Gastrocnemius medialis (tissue), 4 donors: Measurements from ENCODE around the gene ERVMER34-1. TPM values are rescaled to one million over a fixed set of nuclear protein-coding genes. Genes with fewer than 3 reads are reported as not detected.

Source experiments
- ATAC-seq, 2 donors: fragments of 150-250 bp; one replicate each; pipeline ENCODE4 v1.9.1; 2016
- DNase-seq, 2 donors: peaks; one replicate each; pipeline ENCODE4 v3.0.0-alpha.2; 2019
- H3K27ac ChIP-seq, 4 donors: fragments of 200-600 bp; sonication (generic); 1 replicate in 1 of 4; 2 replicates in 3 of 4; pipeline ENCODE4 v1.5.1; 2016 to 2018; ENCODE audit warnings: mild to moderate bottlenecking in 2 of 4, moderate library complexity in 1 of 4
- H3K27me3 ChIP-seq, 3 donors: fragments of 200-600 bp; sonication (generic) in 2 of 3; 1 replicate in 1 of 3; 2 replicates in 2 of 3; pipeline versions ENCODE4 v1.5.1 to v1.6.0; 2016 to 2019; ENCODE audit warnings: mild to moderate bottlenecking in 1 of 3, moderate library complexity in 1 of 3
- H3K36me3 ChIP-seq, 2 donors: fragments of 200-600 bp; sonication (generic) in 1 of 2; one replicate each; pipeline ENCODE4 v1.5.1; 2017 to 2018
- H3K4me1 ChIP-seq, 2 donors: fragments of 200-600 bp; sonication (generic) in 1 of 2; one replicate each; pipeline ENCODE4 v1.5.1; 2016 to 2017; ENCODE audit warnings: mild to moderate bottlenecking in 2 of 2
- H3K4me3 ChIP-seq, 4 donors: fragments of 200-600 bp; sonication (generic) in 3 of 4; 1 replicate in 1 of 4; 2 replicates in 3 of 4; pipeline ENCODE4 v1.5.1; 2016 to 2019; ENCODE audit warnings: mild to moderate bottlenecking in 2 of 4
- H3K9me3 ChIP-seq, 3 donors: fragments of 200-600 bp; sonication (generic) in 2 of 3; 1 replicate in 1 of 3; 2 replicates in 2 of 3; pipeline ENCODE4 v1.5.1; 2016 to 2019
- POLR2A ChIP-seq, 2 donors: fragments of 450-650 bp; IDR thresholded peaks; one replicate each; pipeline ENCODE4 v1.6.1; 2017; ENCODE audit warnings: antibody characterized with exemption in 2 of 2, mild to moderate bottlenecking in 2 of 2, moderate library complexity in 2 of 2
- in situ Hi-C, 4 donors: fragments of 200-750 bp; cut with MboI; loops; one replicate each; pipeline versions ENCODE4 v1.15.0 to v1.8.0; 2017; ENCODE audit warnings: low sequenced_read_pairs in 4 of 4
- intact Hi-C: fragments of 100-400 bp; cut with DNase I; formaldehyde crosslinking; loops from one replicate; pipeline ENCODE4 v1.15.1; 2023; ENCODE audit warnings: low total_unique reads
- total RNA-seq, 4 donors: library from RNA; depleted of rRNA; stranded (reverse); fragments of >200 nt; gene quantifications; one replicate each; pipeline versions ENCODE4 v1.1.0 to v1.2.3, GENCODE V29; 2016
- TF ChIP-seq, protein P1 (sequence below), 5 experiments: fragments of 450-650 bp in 3 of 5; fragments of 200-600 bp in 2 of 5; sonication (generic) in 2 of 5; IDR thresholded peaks in 4 of 5; conservative IDR thresholded peaks in 1 of 5; 1 replicate in 4 of 5; 2 replicates in 1 of 5; pipeline ENCODE4 v1.5.1; 2016 to 2019; ENCODE audit warnings: antibody characterized with exemption in 5 of 5, mild to moderate bottlenecking in 3 of 5, moderate library complexity in 3 of 5

Gene ERVMER34-1
- total RNA-seq, 4 donors from 2014 or later: not detected

DNA sequence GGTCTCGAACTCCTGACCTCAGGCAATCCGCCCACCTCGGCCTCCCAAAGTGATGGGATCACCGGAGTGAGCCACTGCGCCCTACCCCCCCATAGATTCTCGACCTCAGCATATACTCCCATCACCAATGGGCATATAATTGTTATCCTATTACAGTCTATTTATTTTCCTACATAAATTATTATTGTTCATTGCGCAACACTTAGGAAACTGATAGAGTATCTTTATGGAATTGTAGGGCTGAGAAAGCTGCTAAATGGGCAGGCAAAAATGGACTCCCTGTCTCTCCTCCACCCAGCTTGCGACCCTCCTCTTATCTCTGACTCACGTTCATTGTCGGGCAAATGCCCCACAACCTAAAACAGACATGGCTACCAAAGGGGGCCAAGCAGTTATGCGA is 1.0 kb downstream of the ERVMER34-1 start:
- TF ChIP-seq, protein P1, sequence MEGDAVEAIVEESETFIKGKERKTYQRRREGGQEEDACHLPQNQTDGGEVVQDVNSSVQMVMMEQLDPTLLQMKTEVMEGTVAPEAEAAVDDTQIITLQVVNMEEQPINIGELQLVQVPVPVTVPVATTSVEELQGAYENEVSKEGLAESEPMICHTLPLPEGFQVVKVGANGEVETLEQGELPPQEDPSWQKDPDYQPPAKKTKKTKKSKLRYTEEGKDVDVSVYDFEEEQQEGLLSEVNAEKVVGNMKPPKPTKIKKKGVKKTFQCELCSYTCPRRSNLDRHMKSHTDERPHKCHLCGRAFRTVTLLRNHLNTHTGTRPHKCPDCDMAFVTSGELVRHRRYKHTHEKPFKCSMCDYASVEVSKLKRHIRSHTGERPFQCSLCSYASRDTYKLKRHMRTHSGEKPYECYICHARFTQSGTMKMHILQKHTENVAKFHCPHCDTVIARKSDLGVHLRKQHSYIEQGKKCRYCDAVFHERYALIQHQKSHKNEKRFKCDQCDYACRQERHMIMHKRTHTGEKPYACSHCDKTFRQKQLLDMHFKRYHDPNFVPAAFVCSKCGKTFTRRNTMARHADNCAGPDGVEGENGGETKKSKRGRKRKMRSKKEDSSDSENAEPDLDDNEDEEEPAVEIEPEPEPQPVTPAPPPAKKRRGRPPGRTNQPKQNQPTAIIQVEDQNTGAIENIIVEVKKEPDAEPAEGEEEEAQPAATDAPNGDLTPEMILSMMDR (IDR thresholded peaks at IDR 0.05 in 4 of 5, conservative IDR thresholded peaks at IDR 0.05 in 1 of 5): no peak
- no peak for TF ChIP-seq POLR2A (IDR thresholded peaks at IDR 0.05)
- Histone ChIP-seq H3K27me3 (peaks cover 16 to 21% (median 18%) of the 10 kb centered on the region in 3 donors), H3K36me3 (no peaks in the 10 kb centered on the region), H3K4me1 (peaks cover 0 to 10% of the 10 kb centered on the region in 2 donors), H3K27ac (no peak overlapping the region), H3K4me3 (no peak overlapping the region), H3K9me3 (no peaks in the 10 kb centered on the region)
- intact Hi-C loops: no loop called here
- ATAC-seq: no peak
- DNase-seq: no peak
- in situ Hi-C loops: no loop called here

DNA sequence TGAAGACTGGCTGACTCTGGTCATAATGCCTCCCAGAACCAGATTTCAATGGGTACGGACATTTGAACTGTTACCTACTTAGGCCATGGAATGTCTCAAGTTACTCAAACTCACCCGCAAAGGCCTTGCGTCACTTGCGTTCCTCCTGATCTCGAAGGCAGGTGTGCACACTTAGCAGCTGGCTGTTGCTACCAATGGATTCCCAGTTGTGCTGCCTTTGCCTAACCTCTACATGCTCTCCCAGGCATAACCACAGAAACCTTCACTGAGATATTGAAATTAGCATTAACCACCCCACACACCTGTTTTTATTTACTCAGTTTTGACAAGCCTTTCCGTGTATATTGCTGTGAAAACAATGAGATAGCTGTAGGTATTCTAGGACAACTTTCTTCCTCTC is 2.8 kb downstream of the ERVMER34-1 start:
- no peak for ATAC-seq
- Histone ChIP-seq H3K27ac (no peak overlapping the region), H3K4me3 (no peak overlapping the region), H3K4me1 (peaks cover 0 to 10% of the 10 kb centered on the region in 2 donors), H3K9me3 (no peaks in the 10 kb centered on the region), H3K36me3 (no peaks in the 10 kb centered on the region), H3K27me3 (peaks cover 16 to 21% (median 18%) of the 10 kb centered on the region in 3 donors)
- DNase-seq: no peak
- intact Hi-C loops: no loop called here
- TF ChIP-seq POLR2A (IDR thresholded peaks at IDR 0.05): no peak
- in situ Hi-C loops: no loop called here

DNA sequence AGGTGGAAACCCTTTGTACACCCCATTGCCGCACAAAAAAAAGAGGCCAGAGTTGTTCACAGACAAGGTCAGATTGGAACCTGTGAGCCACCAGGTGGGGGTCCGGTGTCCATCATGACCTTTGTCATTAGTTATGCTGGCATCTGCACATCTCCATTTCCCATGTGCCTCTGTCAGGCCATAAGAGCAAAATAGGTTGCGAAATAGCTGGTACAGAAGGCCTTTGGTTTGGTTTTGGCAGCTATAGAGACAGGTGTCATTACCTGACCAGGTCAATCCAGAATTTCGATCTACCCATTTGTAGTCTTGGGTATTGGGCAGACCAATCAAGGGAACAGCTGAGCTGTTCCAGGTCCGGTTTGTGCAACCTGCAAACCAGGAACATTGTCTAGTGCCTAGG is 6.6 kb downstream of the ERVMER34-1 start:
- H3K4me1 ChIP-seq: no peaks in the 10 kb centered on the region
- in situ Hi-C loops: no loop called here
- no peak for ATAC-seq
- no peak for TF ChIP-seq POLR2A (IDR thresholded peaks at IDR 0.05)
- TF ChIP-seq, protein P1 (IDR thresholded peaks at IDR 0.05 in 4 of 5, conservative IDR thresholded peaks at IDR 0.05 in 1 of 5): no peak
- H3K9me3 ChIP-seq: no peaks in the 10 kb centered on the region
- H3K27ac ChIP-seq: no peak overlapping the region
- no peak overlapping the region for H3K4me3 ChIP-seq
- no peaks in the 10 kb centered on the region for H3K36me3 ChIP-seq
- DNase-seq: no peak
- peaks cover 0 to 1% (median 0%) of the 10 kb centered on the region in 3 donors for H3K27me3 ChIP-seq
- intact Hi-C loops: no loop called here

DNA sequence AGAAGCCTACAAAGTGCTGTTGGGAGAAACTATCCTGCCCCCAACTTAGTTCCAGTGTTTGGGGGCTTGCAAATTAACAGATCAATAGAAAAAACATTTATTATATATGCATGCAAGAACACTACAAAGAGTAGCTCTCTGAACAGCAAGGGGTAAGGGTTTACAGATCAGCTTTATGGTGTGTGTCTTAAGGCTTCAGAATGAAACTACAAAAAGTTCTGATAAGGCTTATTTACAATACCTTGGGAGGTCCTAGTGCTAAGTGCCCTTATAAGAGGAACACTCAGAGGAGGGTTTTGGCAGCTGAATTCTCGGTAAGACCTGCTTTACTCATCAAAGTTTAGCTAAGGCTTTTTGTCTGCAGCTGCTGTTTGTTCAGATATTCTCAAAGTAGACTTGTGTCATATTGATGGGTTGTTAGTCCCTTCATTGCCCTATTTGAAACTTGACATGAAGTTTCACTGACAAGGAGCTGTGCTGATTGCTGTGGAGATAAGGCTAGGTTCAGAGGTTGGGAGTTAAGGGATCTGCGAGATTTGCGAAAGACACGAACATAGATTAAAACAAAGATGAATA is 7.7 kb downstream of the ERVMER34-1 start:
- ATAC-seq (no peak), DNase-seq (no peak)
- H3K36me3 ChIP-seq: no peaks in the 10 kb centered on the region
- H3K27ac ChIP-seq: no peak overlapping the region
- in situ Hi-C loops: no loop called here
- no peaks in the 10 kb centered on the region for H3K4me1 ChIP-seq
- TF ChIP-seq, protein P1 (IDR thresholded peaks at IDR 0.05 in 4 of 5, conservative IDR thresholded peaks at IDR 0.05 in 1 of 5): no peak
- intact Hi-C loops: no loop called here
- no peak overlapping the region for H3K4me3 ChIP-seq
- H3K27me3 ChIP-seq: no peaks in the 10 kb centered on the region
- no peaks in the 10 kb centered on the region for H3K9me3 ChIP-seq

DNA sequence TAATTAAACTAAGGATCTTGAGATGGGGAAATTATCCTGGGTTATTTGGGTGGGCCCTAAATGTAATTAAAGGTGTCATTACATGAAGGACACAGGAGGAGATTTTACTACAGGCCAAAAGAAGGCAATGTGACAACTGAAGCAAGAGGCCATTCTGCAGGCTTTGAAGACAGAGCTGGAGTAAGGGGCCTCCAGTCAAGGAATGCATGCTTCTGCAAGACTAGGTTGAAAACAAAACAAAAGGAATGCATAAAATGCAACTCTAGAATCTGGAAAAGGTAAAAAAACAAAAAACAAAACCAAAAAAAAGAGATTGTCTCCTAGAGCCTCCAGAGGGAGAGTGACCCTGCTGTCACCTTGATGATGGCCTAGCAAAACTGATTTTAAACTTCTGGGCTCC is 21.6 kb downstream of the ERVMER34-1 start:
- no peak overlapping the region for H3K27ac ChIP-seq
- no peak for DNase-seq
- ATAC-seq: no peak
- H3K4me3 ChIP-seq: no peak overlapping the region
- in situ Hi-C loops (loop anchor here in 2 of 4 donors (10.0 kb wide), 1 partner anchor 125 kb away; no protein-coding TSS in a partner anchor), intact Hi-C loops (no loop called here)
- no peak for TF ChIP-seq POLR2A (IDR thresholded peaks at IDR 0.05)
- TF ChIP-seq, protein P1 (IDR thresholded peaks at IDR 0.05 in 4 of 5, conservative IDR thresholded peaks at IDR 0.05 in 1 of 5): no peak
- H3K27me3 ChIP-seq: no peaks in the 10 kb centered on the region
- H3K36me3 ChIP-seq: no peaks in the 10 kb centered on the region
- no peaks in the 10 kb centered on the region for H3K9me3 ChIP-seq
- no peaks in the 10 kb centered on the region for H3K4me1 ChIP-seq
